IMR-90 (cell line): ENCODE data around the gene PRC1. TPM values are rescaled to one million over a fixed set of nuclear protein-coding genes. Genes with fewer than 3 reads are reported as not detected.

Experiments used
- ATAC-seq: fragments of 200-7000 bp; cut with Tn5 transposase; 2 replicates; pipeline ENCODE4 v1.9.1; 2020; ENCODE audit warnings: low read depth, mild to moderate bottlenecking, moderate library complexity
- BruUV-seq: library from RNA; stranded (reverse); fragments of 400-500 nt; replicated peaks from 2 replicates; lab custom pipeline; 2021; lab: Mats Ljungman, UMichigan
- CTCF ChIA-PET: fragments of 300-600 bp; formaldehyde crosslinking; extraction: SDS; loops from one replicate; lab custom pipeline; 2021; ENCODE audit warnings: antibody characterized with exemption; lab: Yijun Ruan, JAX
- POLR2A ChIA-PET: fragments of 300-600 bp; sonication (Branson Sonifier 250); formaldehyde crosslinking; loops from one replicate; lab custom pipeline; 2022; ENCODE audit warnings: antibody characterized with exemption; ENCODE audit not compliant: unreplicated experiment; lab: Charles Lee
- DNase-seq: peaks from one replicate; pipeline ENCODE4 v3.0.0; 2013
- H2AFZ ChIP-seq: replicated peaks from 2 replicates; pipeline ENCODE3; 2013; ENCODE audit warnings: low read length, mild to moderate bottlenecking; ENCODE audit not compliant: poor library complexity
- H2AK5ac ChIP-seq: 2 replicates; pipeline ENCODE4 v1.6.1; 2013; ENCODE audit warnings: low read depth, low read length, inconsistent platforms
- H2AK9ac ChIP-seq: replicated peaks from 2 replicates; pipeline ENCODE3; 2013; ENCODE audit warnings: mild to moderate bottlenecking, low read depth, low read length, moderate library complexity; ENCODE audit not compliant: poor library complexity
- H2BK120ac ChIP-seq: 2 replicates; pipeline ENCODE4 v1.6.1; 2013; ENCODE audit warnings: low read depth, low read length, inconsistent platforms
- H2BK15ac ChIP-seq: 3 replicates; pipeline ENCODE4 v1.6.1; 2013; ENCODE audit warnings: low read depth, low read length, inconsistent platforms
- H2BK20ac ChIP-seq: 2 replicates; pipeline ENCODE4 v1.6.1; 2013; ENCODE audit warnings: low read depth, mild to moderate bottlenecking, inconsistent platforms, low read length, moderate library complexity
- H2BK5ac ChIP-seq: 2 replicates; pipeline ENCODE4 v1.6.1; 2013; ENCODE audit warnings: mild to moderate bottlenecking, low read depth, low read length, inconsistent platforms; ENCODE audit not compliant: poor library complexity, severe bottlenecking
- H3K14ac ChIP-seq: replicated peaks from 2 replicates; pipeline ENCODE4 v1.6.1; 2013; ENCODE audit warnings: low read depth, low read length, inconsistent platforms
- H3K18ac ChIP-seq: 2 replicates; pipeline ENCODE4 v1.6.1; 2013; ENCODE audit warnings: low read depth, low read length, control low read depth
- H3K23ac ChIP-seq: 2 replicates; pipeline ENCODE4 v1.6.1; 2013; ENCODE audit warnings: low read depth, low read length, inconsistent platforms
- H3K27ac ChIP-seq: 2 replicates; pipeline ENCODE4 v1.5.1; 2013; ENCODE audit warnings: mild to moderate bottlenecking, control low read depth, low read length; ENCODE audit not compliant: insufficient read depth
- H3K27me3 ChIP-seq: 2 replicates; pipeline ENCODE4 v1.6.1; 2013; ENCODE audit warnings: low read length; ENCODE audit not compliant: control insufficient read depth, insufficient read depth
- H3K36me3 ChIP-seq: 2 replicates; pipeline ENCODE4 v1.6.1; 2013; ENCODE audit warnings: low read length, mixed read lengths; ENCODE audit not compliant: control insufficient read depth, insufficient read depth
- H3K4ac ChIP-seq: 2 replicates; pipeline ENCODE4 v1.6.1; 2013; ENCODE audit warnings: low read depth, low read length, inconsistent platforms
- H3K4me1 ChIP-seq: 2 replicates; pipeline ENCODE4 v1.6.1; 2013; ENCODE audit warnings: low read length, mixed read lengths; ENCODE audit not compliant: control insufficient read depth, insufficient read depth
- H3K4me2 ChIP-seq: 2 replicates; pipeline ENCODE4 v1.6.1; 2013; ENCODE audit warnings: low read depth, mild to moderate bottlenecking, control low read depth, low read length, moderate library complexity
- H3K4me3 ChIP-seq: 2 replicates; pipeline ENCODE4 v1.5.1; 2013; ENCODE audit warnings: low read depth, mild to moderate bottlenecking, control low read depth, low read length, moderate library complexity; ENCODE audit not compliant: insufficient read depth
- H3K56ac ChIP-seq: 2 replicates; pipeline ENCODE4 v1.6.1; 2013; ENCODE audit warnings: low read length, inconsistent platforms; ENCODE audit not compliant: insufficient read depth; ENCODE audit errors: extremely low read depth
- H3K79me1 ChIP-seq, 2 experiments: 2 replicates each; pipeline ENCODE4 v1.6.1; 2013; ENCODE audit warnings: low read length in 2 of 2, inconsistent platforms in 1 of 2, low read depth in 1 of 2
- H3K9ac ChIP-seq: 2 replicates; pipeline ENCODE4 v1.6.1; 2013; ENCODE audit warnings: low read depth, low read length, control low read depth
- H3K9me1 ChIP-seq: 2 replicates; pipeline ENCODE4 v1.6.1; 2013; ENCODE audit warnings: low read length, inconsistent platforms; ENCODE audit not compliant: insufficient read depth
- H3K9me3 ChIP-seq: 2 replicates; pipeline ENCODE4 v1.6.1; 2013; ENCODE audit warnings: low read length; ENCODE audit not compliant: control insufficient read depth, insufficient read depth
- H4K20me1 ChIP-seq: 2 replicates; pipeline ENCODE4 v1.6.1; 2013; ENCODE audit warnings: low read length, inconsistent platforms; ENCODE audit not compliant: insufficient read depth
- H4K5ac ChIP-seq: 2 replicates; pipeline ENCODE4 v1.6.1; 2013; ENCODE audit warnings: mild to moderate bottlenecking, low read depth, low read length, control low read depth
- H4K8ac ChIP-seq, 2 experiments: 2 replicates each; pipeline ENCODE4 v1.6.1; 2013; ENCODE audit warnings: low read depth in 2 of 2, low read length in 2 of 2, control low read depth in 1 of 2, inconsistent platforms in 1 of 2
- H4K91ac ChIP-seq: 2 replicates; pipeline ENCODE4 v1.6.1; 2013; ENCODE audit warnings: low read depth, low read length, inconsistent platforms; ENCODE audit not compliant: insufficient read depth
- BHLHE40 ChIP-seq: fragments of 150-350 bp; IDR thresholded peaks from 2 replicates; pipeline ENCODE4 v1.6.1; 2016; ENCODE audit warnings: mild to moderate bottlenecking, low read depth, low read length
- ELK1 ChIP-seq: fragments of 150-350 bp; IDR thresholded peaks from 2 replicates; pipeline ENCODE4 v1.6.1; 2016; ENCODE audit warnings: low read depth, mild to moderate bottlenecking, low read length, moderate library complexity, borderline replicate concordance
- MAFK ChIP-seq: IDR thresholded peaks from 2 replicates; pipeline ENCODE4 v1.6.1; 2012; ENCODE audit warnings: low read depth, low read length, improper control_type of control experiment
- MXI1 ChIP-seq: IDR thresholded peaks from 2 replicates; pipeline ENCODE4 v1.6.1; 2012; ENCODE audit warnings: low read depth, mild to moderate bottlenecking, low read length, moderate library complexity, borderline replicate concordance
- RAD21 ChIP-seq: IDR thresholded peaks from 2 replicates; pipeline ENCODE4 v1.6.1; 2012; ENCODE audit warnings: low read length, improper control_type of control experiment
- RFX5 ChIP-seq: IDR thresholded peaks from 2 replicates; pipeline ENCODE4 v1.8.0; 2012; ENCODE audit warnings: low read depth, mild to moderate bottlenecking, low read length, moderate library complexity
- SMC3 ChIP-seq: fragments of 150-350 bp; IDR thresholded peaks from 2 replicates; pipeline ENCODE4 v1.6.1; 2016; ENCODE audit warnings: low read depth, mild to moderate bottlenecking, antibody characterized with exemption, low read length, moderate library complexity
- WGBS, 2 experiments: methylation state at CpG; one replicate each; pipeline versions ENCODE4 v1.1.5 to v1.1.7; 2013; ENCODE audit warnings: missing lambda C conversion rate in 2 of 2; ENCODE audit not compliant: insufficient read length in 1 of 2; ENCODE audit errors: extremely low coverage in 2 of 2; 5-methylcytosine and 5-hydroxymethylcytosine counted together
- dilution Hi-C: fragments of 300-500 bp; cut with HindIII; formaldehyde crosslinking; loops from one replicate; pipeline ENCODE4 v1.14.3; 2018; ENCODE audit warnings: low sequenced_read_pairs; ENCODE audit not compliant: unreplicated experiment
- in situ Hi-C: fragments of 300-500 bp; cut with MboI; formaldehyde crosslinking; loops from 3 replicates; pipeline ENCODE4 v1.14.3; 2019; ENCODE audit warnings: low sequenced_read_pairs, inconsistent platforms, mixed read lengths
- intact Hi-C: fragments of 100-400 bp; cut with micrococcal nuclease; formaldehyde crosslinking; loops from 2 replicates; pipeline ENCODE4 v1.10.0; 2022
- polyA plus RNA-seq, 3 experiments: library from polyadenylated mRNA; depleted of rRNA; stranded (reverse); fragments of >200 nt; gene quantifications; 2 replicates each; pipeline ENCODE4 v1.2.3, GENCODE V29; 2012; ENCODE audit warnings: low replicate concordance in 1 of 3
- total RNA-seq: library from RNA; depleted of rRNA; stranded (reverse); fragments of >200 nt; gene quantifications from 2 replicates; pipeline ENCODE4 v1.2.3, GENCODE V29; 2012

The PRC1 gene
- total and polyA plus RNA-seq, 2 of the 4 experiments (the other 2 are of a cell fraction): 131 to 148 TPM

GRCh38 chr15:91043202-91043874 lies 49.0 kb upstream of the PRC1 start:
- Histone ChIP-seq H3K27me3 (peaks cover 7% of the 10 kb centered on the region; the same call in 1 of the 2 replicates), H4K8ac (no peak overlapping the region), H2AFZ (no peak overlapping the region), H2BK15ac (no peak overlapping the region), H3K4me3 (no peak overlapping the region), H3K4ac (no peak overlapping the region), H4K5ac (no peak overlapping the region), H3K9me3 (no peaks in the 10 kb centered on the region), H3K9ac (no peak overlapping the region), H3K9me1 (no peaks in the 10 kb centered on the region), H2AK5ac (no peak overlapping the region), H3K4me1 (no peaks in the 10 kb centered on the region), H3K23ac (no peak overlapping the region), H3K18ac (no peak overlapping the region), H2BK120ac (no peak overlapping the region), H4K91ac (no peak overlapping the region), H4K20me1 (no peaks in the 10 kb centered on the region), H3K4me2 (no peak overlapping the region), H2AK9ac (no peak overlapping the region), H2BK5ac (no peak overlapping the region), H3K36me3 (no peaks in the 10 kb centered on the region), H3K27ac (no peak overlapping the region), H3K79me1 (no peaks in the 10 kb centered on the region), H2BK20ac (no peak overlapping the region), H3K14ac (no peak overlapping the region), H3K56ac (no peak overlapping the region)
- 63% methylated on average over 2 of the region's 11 CpGs; no CpG with 5 or more reads in 1 of the 2 experiments for WGBS, 2 experiments
- ChIA-PET POLR2A (no interaction called here), CTCF (no interaction called here)
- DNase-seq (no peak), ATAC-seq (no peak)
- no TSS peak for BruUV-seq
- intact Hi-C loops: no loop called here
- dilution Hi-C loops: no loop called here
- in situ Hi-C loops: no loop called here
- TF ChIP-seq ELK1 (no peak), SMC3 (no peak), MXI1 (no peak), BHLHE40 (no peak), RAD21 (no peak), MAFK (no peak), RFX5 (no peak)
